DMS53 (cell line): ENCODE measurements around the gene UBQLN1.

Experiments
- DNase-seq: peaks from one replicate; lab custom pipeline; 2025; lab: John Stamatoyannopoulos, UW

Gene UBQLN1

GRCh38 chr9:83688921-83689320 is 18.8 kb downstream of the UBQLN1 start:
- no peak for DNase-seq

GRCh38 chr9:83681490-83681889 is 26.3 kb downstream of the UBQLN1 start:
- DNase-seq = no peak

- DNase-seq = no peak
These were observed 27.5 kb downstream of the UBQLN1 start for GRCh38 chr9:83680233-83680632.

GRCh38 chr9:83677596-83677995 is 30.2 kb downstream of the UBQLN1 start:
- DNase-seq = no peak

GRCh38 chr9:83675466-83675865 is 32.3 kb downstream of the UBQLN1 start:
- no peak for DNase-seq

GRCh38 chr9:83671451-83671850 is 36.3 kb downstream of the UBQLN1 start:
- no peak for DNase-seq

GRCh38 chr9:83670381-83670780 is 37.4 kb downstream of the UBQLN1 start:
- no peak for DNase-seq

- no peak for DNase-seq
These were observed 38.7 kb downstream of the UBQLN1 start for GRCh38 chr9:83669067-83669466.

GRCh38 chr9:83665580-83666200 is 42.1 kb downstream of the UBQLN1 start:
- peak; percentile 21 for DNase-seq

GRCh38 chr9:83662933-83663332 is 44.8 kb downstream of the UBQLN1 start:
- no peak for DNase-seq

- DNase-seq = no peak
These were observed 50.8 kb downstream of the UBQLN1 start for GRCh38 chr9:83656952-83657351.

GRCh38 chr9:83656032-83656680 is 51.6 kb downstream of the UBQLN1 start:
- DNase-seq = no peak

GRCh38 chr9:83655433-83655832 is 52.3 kb downstream of the UBQLN1 start:
- DNase-seq = no peak

GRCh38 chr9:83652433-83652832 is 55.3 kb downstream of the UBQLN1 start:
- DNase-seq = no peak

- DNase-seq = no peak
These were observed 56.2 kb downstream of the UBQLN1 start for GRCh38 chr9:83651558-83651957.

GRCh38 chr9:83649515-83649914 is 58.2 kb downstream of the UBQLN1 start:
- DNase-seq = no peak

GRCh38 chr9:83649080-83649479 is 58.7 kb downstream of the UBQLN1 start:
- DNase-seq = peak; percentile 65

GRCh38 chr9:83646500-83647239 is 61.1 kb downstream of the UBQLN1 start:
- no peak for DNase-seq

GRCh38 chr9:83642793-83643192 is 65.0 kb downstream of the UBQLN1 start:
- no peak for DNase-seq

GRCh38 chr9:83639266-83639665 is 68.5 kb downstream of the UBQLN1 start:
- no peak for DNase-seq

GRCh38 chr9:83637389-83637788 is 70.4 kb downstream of the UBQLN1 start:
- no peak for DNase-seq

GRCh38 chr9:83636813-83637212 is 70.9 kb downstream of the UBQLN1 start:
- DNase-seq = no peak

- DNase-seq = no peak
These were observed 74.1 kb downstream of the UBQLN1 start for GRCh38 chr9:83633676-83634075.
